Retinal pigment epithelial cell (primary cell): Measurements from ENCODE around the gene GATM.

Experiments used
- DNase-seq: peaks from one replicate; pipeline ENCODE4 v3.0.0-alpha.2; 2010; ENCODE audit warnings: low read depth
- H3K4me3 ChIP-seq: 2 replicates; pipeline ENCODE4 v1.5.1; 2011; ENCODE audit warnings: mild to moderate bottlenecking, low read length, control low read depth, moderate library complexity
- TF ChIP-seq, protein P1 (sequence below): conservative IDR thresholded peaks from 2 replicates; pipeline ENCODE4 v1.5.1; 2011; ENCODE audit warnings: low read depth, low read length, control low read depth, inconsistent platforms

Gene GATM

DNA sequence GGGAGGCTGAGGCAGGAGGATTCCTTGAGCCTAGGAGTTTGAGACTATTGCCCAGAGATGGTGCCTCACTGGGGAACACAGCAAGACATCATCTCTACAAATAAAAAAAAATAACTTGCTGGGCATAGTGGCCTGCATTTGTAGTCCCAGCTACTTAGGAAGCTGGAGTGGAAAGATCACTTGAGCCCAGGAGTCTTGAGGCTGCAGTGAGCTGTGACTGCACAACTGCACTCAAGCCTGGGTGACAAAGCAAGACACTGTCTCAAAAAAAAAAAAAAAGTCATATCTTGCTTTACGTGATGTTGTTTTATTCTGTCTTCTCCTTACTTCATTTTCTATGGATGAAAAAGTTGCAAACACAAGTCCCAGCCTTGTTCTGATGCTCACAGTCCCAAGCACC lies 14.1 kb downstream of the GATM start:
- DNase-seq = no peak
- TF ChIP-seq, protein P1, sequence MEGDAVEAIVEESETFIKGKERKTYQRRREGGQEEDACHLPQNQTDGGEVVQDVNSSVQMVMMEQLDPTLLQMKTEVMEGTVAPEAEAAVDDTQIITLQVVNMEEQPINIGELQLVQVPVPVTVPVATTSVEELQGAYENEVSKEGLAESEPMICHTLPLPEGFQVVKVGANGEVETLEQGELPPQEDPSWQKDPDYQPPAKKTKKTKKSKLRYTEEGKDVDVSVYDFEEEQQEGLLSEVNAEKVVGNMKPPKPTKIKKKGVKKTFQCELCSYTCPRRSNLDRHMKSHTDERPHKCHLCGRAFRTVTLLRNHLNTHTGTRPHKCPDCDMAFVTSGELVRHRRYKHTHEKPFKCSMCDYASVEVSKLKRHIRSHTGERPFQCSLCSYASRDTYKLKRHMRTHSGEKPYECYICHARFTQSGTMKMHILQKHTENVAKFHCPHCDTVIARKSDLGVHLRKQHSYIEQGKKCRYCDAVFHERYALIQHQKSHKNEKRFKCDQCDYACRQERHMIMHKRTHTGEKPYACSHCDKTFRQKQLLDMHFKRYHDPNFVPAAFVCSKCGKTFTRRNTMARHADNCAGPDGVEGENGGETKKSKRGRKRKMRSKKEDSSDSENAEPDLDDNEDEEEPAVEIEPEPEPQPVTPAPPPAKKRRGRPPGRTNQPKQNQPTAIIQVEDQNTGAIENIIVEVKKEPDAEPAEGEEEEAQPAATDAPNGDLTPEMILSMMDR = no peak
- H3K4me3 ChIP-seq = no peak overlapping the region

DNA sequence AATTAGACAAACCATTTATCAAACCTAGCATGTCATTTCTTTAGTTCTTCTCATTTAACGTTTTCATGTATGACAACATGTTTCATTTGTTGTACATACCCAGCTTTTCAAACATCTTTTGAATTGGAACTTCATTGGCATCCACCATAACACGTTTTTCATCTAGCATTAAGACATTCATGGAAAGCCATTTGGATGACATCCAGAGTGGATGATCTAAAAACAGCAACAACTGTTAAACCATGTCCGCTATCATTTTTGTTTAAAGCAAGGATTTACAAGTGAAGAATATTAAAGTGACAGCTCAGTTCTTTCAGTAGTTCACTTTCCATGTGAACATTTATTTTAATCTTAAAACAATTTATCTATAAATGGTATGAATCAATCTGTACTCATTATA lies 14.5 kb downstream of the GATM start:
- no peak overlapping the region for H3K4me3 ChIP-seq
- DNase-seq = no peak
- TF ChIP-seq, protein P1 = no peak

DNA sequence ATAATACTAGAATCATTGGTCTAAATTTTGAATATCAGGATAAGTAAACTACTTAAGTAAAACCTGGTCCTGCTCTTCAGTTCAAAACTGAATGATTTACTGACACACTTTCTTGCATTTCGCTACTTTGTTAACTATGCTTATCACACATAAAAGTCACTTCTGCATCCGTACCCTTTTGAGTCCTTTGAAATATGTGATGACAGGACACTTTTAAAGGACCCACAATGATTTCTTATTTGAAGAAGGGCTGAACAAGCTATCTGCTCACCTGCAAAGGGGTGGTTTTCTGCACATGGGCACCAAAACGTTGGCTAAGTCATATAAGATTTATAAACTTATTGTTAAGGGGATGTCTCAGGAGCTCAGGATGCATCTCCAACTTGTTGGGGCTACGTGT lies 15.0 kb downstream of the GATM start:
- TF ChIP-seq, protein P1 = no peak
- no peak for DNase-seq
- no peak overlapping the region for H3K4me3 ChIP-seq

- H3K4me3 ChIP-seq = no peak overlapping the region
- TF ChIP-seq, protein P1 = no peak
- no peak for DNase-seq
These were observed 15.9 kb downstream of the GATM start for GRCh38 chr15:45362419-45362818.

- no peak for DNase-seq
- H3K4me3 ChIP-seq = no peak overlapping the region
- TF ChIP-seq, protein P1 = no peak
These were observed 16.5 kb downstream of the GATM start for GRCh38 chr15:45361878-45362277.

DNA sequence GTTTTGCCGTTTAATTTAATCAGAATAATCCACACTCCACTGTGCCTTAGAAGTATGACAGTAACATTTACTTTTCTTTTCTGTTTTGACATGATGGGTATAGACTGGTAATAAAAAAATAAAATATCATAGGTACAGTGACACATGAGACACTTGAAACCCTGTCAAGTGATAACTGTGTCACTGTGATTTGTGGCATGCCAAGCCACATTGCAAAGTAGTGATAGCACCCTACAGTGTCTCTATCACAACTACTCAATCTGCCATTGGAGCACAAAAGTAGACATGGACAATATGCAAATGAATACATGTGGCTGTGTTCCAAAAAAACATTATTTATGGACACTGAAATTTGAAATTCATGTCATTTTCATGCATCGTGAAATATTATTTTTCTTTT lies 22.5 kb downstream of the GATM start:
- no peak for DNase-seq
- H3K4me3 ChIP-seq = no peak overlapping the region
- TF ChIP-seq, protein P1 = no peak

- no peak overlapping the region for H3K4me3 ChIP-seq
- TF ChIP-seq, protein P1 = no peak
- DNase-seq = no peak
These were observed 23.6 kb downstream of the GATM start for GRCh38 chr15:45354711-45355110.
